T47D (cell line): ENCODE results near the gene NNMT.

Source experiments
- DNase-seq, 2 experiments: peaks; one replicate each; pipeline versions ENCODE4 v3.0.0 to v3.0.0-alpha.2; 2011 to 2012; ENCODE audit warnings: low read depth in 1 of 2, low spot score in 1 of 2
- JUND ChIP-seq: IDR thresholded peaks from 2 replicates; pipeline ENCODE4 v1.6.1; 2012; ENCODE audit warnings: low read depth
- in situ Hi-C: cut with HindIII; loops from 2 replicates; pipeline ENCODE4 v1.10.0; 2016; ENCODE audit warnings: low sequenced_read_pairs, low pct_unique_long_range_greater_than_20kb

NNMT gene

DNA sequence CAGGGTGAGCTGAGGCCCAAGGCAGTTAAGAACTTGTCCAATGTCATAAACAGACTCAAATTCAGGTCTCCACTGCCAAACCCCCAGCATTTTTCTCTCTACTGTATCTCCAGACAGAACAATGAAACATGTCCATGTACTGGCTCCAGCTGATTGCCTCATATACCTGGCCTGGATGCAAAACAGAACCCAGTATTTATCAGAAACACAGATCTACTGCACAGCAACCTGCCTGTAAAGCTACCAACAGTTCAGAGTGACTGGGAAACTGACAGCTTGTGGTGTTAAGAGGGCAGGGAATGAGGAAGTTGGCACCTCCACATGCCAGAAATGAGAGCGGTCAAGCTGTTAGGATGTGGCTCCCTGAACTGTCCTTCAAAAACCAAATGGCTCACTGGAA, 62.5 kb downstream of the NNMT start:
- DNase-seq, result peak; percentile 53 to 90
- no peak for TF ChIP-seq JUND
- in situ Hi-C loops, result no loop called here

DNA sequence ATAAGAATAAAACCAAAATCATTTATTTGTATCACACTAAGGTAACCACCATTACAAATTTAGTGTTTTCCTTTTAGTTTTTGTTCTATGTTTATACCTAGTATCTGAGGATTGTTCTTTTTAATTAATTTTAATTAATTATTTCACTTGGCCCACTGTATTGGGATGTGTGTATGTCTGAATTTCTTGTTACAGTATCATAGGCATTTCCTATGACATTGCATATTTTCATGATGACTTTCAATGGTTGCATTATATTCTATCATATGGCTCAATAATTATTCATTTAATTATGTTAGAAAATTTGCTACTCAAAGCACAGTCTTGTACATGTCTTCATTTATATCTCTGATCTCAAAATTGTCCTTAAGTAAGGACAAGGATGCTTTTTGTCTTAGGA, 63.1 kb downstream of the NNMT start:
- no peak for TF ChIP-seq JUND
- DNase-seq, result no peak
- in situ Hi-C loops, result no loop called here

DNA sequence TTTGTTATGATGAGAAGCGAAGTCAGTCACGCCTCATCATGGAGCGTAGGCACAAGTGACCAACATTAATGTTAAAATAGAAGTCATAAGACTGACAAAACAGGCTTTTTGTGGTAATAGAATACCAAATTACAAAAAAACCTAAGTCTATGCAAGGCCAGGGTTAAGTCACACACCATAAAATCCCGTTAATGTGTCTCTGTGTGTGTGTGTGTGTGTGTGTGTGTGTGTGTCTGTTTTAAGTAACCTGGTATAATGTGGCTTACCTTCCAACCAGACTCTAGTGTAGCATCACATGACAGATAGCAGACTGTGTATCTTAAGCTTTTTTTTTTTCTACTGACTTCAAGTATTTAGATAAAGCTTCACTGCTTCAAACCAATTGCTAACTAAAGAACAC, 66.1 kb downstream of the NNMT start:
- no peak for TF ChIP-seq JUND
- no peak for DNase-seq
- in situ Hi-C loops, result no loop called here

- in situ Hi-C loops, result no loop called here
- no peak for TF ChIP-seq JUND
- DNase-seq, result no peak
These were observed 66.8 kb downstream of the NNMT start for GRCh38 chr11:114362958-114363357.
